ENCODE measurements around the gene SUGT1.

SUGT1 gene

DNA sequence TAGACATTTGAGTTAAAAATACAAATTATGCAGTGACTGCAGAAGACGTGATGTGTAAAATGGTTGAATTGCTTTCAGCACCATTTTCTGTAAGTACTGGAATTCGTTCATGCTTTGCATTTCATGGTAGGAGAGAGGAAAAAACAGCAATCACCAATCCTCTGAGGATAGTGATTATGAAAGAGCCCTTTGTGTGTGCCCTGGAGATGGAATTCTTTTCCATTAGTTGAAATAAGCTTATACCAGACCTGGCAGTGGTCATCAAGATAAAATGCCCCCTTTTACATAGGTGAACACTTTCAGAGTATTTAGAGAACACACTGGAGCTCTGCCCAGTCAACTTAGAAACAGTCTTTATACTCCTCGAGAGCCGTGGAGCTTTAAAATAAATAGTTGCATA lies 85.3 kb downstream of the SUGT1 start:
- DNase-seq (ENCODE audit: low read depth) = no peak

GRCh38 chr13:52738719-52739467 lies 86.3 kb downstream of the SUGT1 start:
- DNase-seq (ENCODE audit: low read depth) = no peak

DNA sequence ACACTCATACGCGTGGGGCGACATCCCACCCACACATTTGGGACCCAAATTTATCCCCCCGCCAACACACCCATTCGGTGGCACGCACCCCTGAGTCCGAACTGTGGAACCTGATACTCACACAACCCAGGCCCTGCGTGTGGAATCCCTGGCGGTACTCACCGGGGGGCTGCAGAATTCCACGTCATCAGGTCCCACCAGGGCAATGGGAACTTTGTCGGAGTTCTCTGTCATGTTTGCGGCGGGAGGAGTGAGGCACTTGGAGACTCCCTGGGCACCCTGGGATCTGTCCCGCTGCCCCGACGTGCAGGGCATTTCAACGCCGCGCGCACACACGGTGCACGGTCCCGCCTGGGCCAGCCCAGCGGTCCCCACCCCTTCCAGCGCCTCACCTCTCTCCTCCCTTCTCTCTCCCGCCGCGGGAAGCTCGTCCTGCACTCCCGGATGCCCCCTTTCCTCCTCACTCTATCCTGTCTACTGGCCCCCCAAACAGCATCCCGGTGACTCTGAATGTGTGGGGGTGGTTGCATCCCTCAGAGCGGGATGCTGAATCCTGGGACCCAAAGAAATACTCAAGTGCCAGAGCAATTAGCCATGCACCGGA lies 86.9 kb downstream of the SUGT1 start, which contains the start of gene CNMD:
TSS of gene CNMD (minus strand) at position 353 of the 604 bp plus-strand sequence. CDS start at position 234, 119 bp downstream.
- no peak for DNase-seq (ENCODE audit: low read depth)

- DNase-seq (ENCODE audit: low read depth) = no peak
Measured at GRCh38 chr13:52743569-52743968, 90.9 kb downstream of the SUGT1 start.

GRCh38 chr13:52743988-52744387 lies 91.4 kb downstream of the SUGT1 start:
- DNase-seq (ENCODE audit: low read depth) = no peak

DNA sequence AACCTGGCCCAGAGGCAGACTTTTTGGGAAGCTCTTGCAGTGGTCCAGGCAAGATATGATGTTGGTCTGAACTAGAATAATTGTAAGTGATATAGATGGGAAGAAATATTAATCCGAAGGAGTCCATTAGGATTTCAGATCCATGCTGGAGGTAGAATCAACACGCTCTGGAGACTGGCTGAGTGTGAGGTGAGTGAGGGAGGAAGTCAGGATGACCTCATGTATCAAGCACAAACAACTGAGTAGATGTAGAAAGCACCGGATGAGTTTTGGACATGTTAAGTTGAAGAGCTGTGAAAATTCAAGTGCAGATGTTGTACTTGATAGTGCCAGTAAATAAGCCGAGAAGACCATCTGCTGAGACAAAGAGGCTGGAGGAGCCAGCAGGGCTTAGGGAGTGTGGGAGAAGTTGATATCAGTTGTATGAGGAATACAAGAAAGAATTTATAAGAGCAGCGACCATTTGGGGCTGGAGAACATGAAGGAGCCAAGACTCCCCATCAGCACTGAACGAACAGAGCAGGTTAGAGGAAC lies 92.3 kb downstream of the SUGT1 start:
- DNase-seq (ENCODE audit: low read depth) = no peak

DNA sequence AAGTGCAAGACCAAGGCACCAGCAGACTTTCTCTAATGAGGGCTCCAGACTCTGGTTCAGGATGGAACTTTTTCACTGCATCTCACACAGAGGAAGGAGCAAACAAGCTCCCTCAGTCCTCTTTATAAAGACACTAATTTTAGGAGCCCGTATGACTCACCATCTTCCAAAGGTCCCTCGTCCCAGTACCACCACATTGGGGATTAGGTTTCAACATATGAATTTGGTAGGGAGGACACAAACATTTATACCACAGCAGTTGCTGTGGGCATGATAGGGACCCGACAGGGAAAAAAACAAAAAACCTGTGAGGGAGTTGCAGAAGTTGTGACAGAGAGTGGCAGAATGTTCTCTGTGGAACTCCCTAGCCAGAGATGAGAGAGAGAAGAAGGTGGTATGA lies 93.5 kb downstream of the SUGT1 start:
- no peak for DNase-seq (ENCODE audit: low read depth)

- DNase-seq (ENCODE audit: low read depth) = no peak
Measured at GRCh38 chr13:52749419-52749818, 96.8 kb downstream of the SUGT1 start.

All from stromal cell of bone marrow (primary cell).